CD14-positive monocyte (primary cell): Measurements from ENCODE around the gene TMEM117. TPM values are rescaled to one million over a fixed set of nuclear protein-coding genes. Genes with fewer than 3 reads are reported as not detected.

Experiments
- DNase-seq, 3 donors: peaks; one replicate each; pipeline ENCODE4 v3.0.0-alpha.2; 2011 to 2022
- H2AFZ ChIP-seq: 2 replicates; pipeline ENCODE4 v1.6.0; 2012; ENCODE audit warnings: mild to moderate bottlenecking, low read depth, low read length, inconsistent platforms; ENCODE audit not compliant: insufficient read depth, poor library complexity, severe bottlenecking
- H3K27ac ChIP-seq, 2 donors: 1 replicate in 1 of 2; 2 replicates in 1 of 2; pipeline ENCODE4 v1.5.1; 2012 to 2013; ENCODE audit warnings: low read length in 2 of 2, control low read depth in 1 of 2, inconsistent platforms in 1 of 2, low read depth in 1 of 2, mild to moderate bottlenecking in 1 of 2
- H3K27me3 ChIP-seq, 2 donors: one replicate each; pipeline versions ENCODE4 v1.6.0 to v1.6.1; 2011 to 2013; ENCODE audit warnings: low read length in 2 of 2; ENCODE audit not compliant: control insufficient read depth in 2 of 2, insufficient read depth in 2 of 2
- H3K36me3 ChIP-seq, 2 donors: replicated peaks in 1 of 2; 1 replicate in 1 of 2; 2 replicates in 1 of 2; pipeline versions ENCODE4 v1.5.1 to v1.6.1; 2012 to 2013; ENCODE audit warnings: low read length in 2 of 2, control low read depth in 1 of 2, inconsistent platforms in 1 of 2, mild to moderate bottlenecking in 1 of 2; ENCODE audit not compliant: insufficient read depth in 2 of 2, control insufficient read depth in 1 of 2
- H3K4me1 ChIP-seq, 2 donors: 1 replicate in 1 of 2; 2 replicates in 1 of 2; pipeline versions ENCODE4 v1.5.1 to v1.6.1; 2012 to 2013; ENCODE audit warnings: low read length in 2 of 2, control low read depth in 1 of 2, inconsistent platforms in 1 of 2, mild to moderate bottlenecking in 1 of 2, moderate library complexity in 1 of 2; ENCODE audit not compliant: insufficient read depth in 2 of 2, control insufficient read depth in 1 of 2
- H3K4me2 ChIP-seq: replicated peaks from 2 replicates; pipeline ENCODE3; 2012; ENCODE audit warnings: low read length, moderate library complexity, mild to moderate bottlenecking; ENCODE audit not compliant: poor library complexity, severe bottlenecking; ENCODE audit errors: extremely low read depth
- H3K4me3 ChIP-seq, 3 experiments: fragments of 200-600 bp in 1 of 3; sonication (generic) in 1 of 3; replicated peaks in 1 of 3; 1 replicate in 2 of 3; 2 replicates in 1 of 3; pipeline ENCODE4 v1.5.1; 2011 to 2013; ENCODE audit warnings: low read length in 3 of 3, mild to moderate bottlenecking in 3 of 3, control low read depth in 2 of 3, low read depth in 2 of 3, inconsistent platforms in 1 of 3, moderate library complexity in 1 of 3
- H3K79me2 ChIP-seq: 2 replicates; pipeline ENCODE4 v1.6.0; 2012; ENCODE audit warnings: mild to moderate bottlenecking, control low read depth, inconsistent platforms, low read length, moderate library complexity; ENCODE audit not compliant: insufficient read depth
- H3K9ac ChIP-seq: 2 replicates; pipeline ENCODE4 v1.6.0; 2017; ENCODE audit warnings: low read length, mild to moderate bottlenecking; ENCODE audit not compliant: insufficient read depth, poor library complexity, severe bottlenecking
- H3K9me3 ChIP-seq, 2 donors: replicated peaks in 1 of 2; 1 replicate in 1 of 2; 2 replicates in 1 of 2; pipeline versions ENCODE4 v1.5.1 to v1.6.1; 2012 to 2013; ENCODE audit warnings: low read length in 2 of 2, control low read depth in 1 of 2; ENCODE audit not compliant: control insufficient read depth in 1 of 2, insufficient read depth in 1 of 2
- H4K20me1 ChIP-seq: 2 replicates; pipeline ENCODE4 v1.6.0; 2012; ENCODE audit warnings: mild to moderate bottlenecking, low read length, control low read depth, moderate library complexity; ENCODE audit not compliant: insufficient read depth
- H3K27ac Mint-ChIP-seq, 7 donors: one replicate each; pipeline ENCODE4 v1.8.0; 2020; ENCODE audit warnings: mild to moderate bottlenecking in 7 of 7, mixed read lengths in 7 of 7, moderate library complexity in 6 of 7, inconsistent platforms in 2 of 7
- H3K27me3 Mint-ChIP-seq, 3 donors: one replicate each; pipeline ENCODE4 v1.8.0; 2021 to 2022; ENCODE audit warnings: low read depth in 3 of 3, mild to moderate bottlenecking in 3 of 3, mixed read lengths in 3 of 3, moderate library complexity in 3 of 3, inconsistent platforms in 1 of 3
- H3K36me3 Mint-ChIP-seq, 2 donors: one replicate each; pipeline ENCODE4 v1.8.0; 2020; ENCODE audit warnings: mixed read lengths in 2 of 2, inconsistent platforms in 1 of 2, mild to moderate bottlenecking in 1 of 2
- H3K4me1 Mint-ChIP-seq: one replicate; pipeline ENCODE4 v1.8.0; 2020; ENCODE audit warnings: mild to moderate bottlenecking, mixed read lengths
- H3K4me3 Mint-ChIP-seq, 2 donors: one replicate each; pipeline ENCODE4 v1.8.0; 2020; ENCODE audit warnings: mild to moderate bottlenecking in 2 of 2, mixed read lengths in 2 of 2, moderate library complexity in 1 of 2
- H3K9me3 Mint-ChIP-seq, 7 donors: one replicate each; pipeline ENCODE4 v1.8.0; 2020 to 2022; ENCODE audit warnings: mixed read lengths in 7 of 7, mild to moderate bottlenecking in 6 of 7, moderate library complexity in 6 of 7, inconsistent platforms in 2 of 7
- WGBS: methylation state at CpG from one replicate; pipeline ENCODE4 v1.1.5; 2013; ENCODE audit warnings: missing lambda C conversion rate; ENCODE audit not compliant: insufficient coverage; 5-methylcytosine and 5-hydroxymethylcytosine counted together
- intact Hi-C, 2 donors: fragments of 100-400 bp; cut with micrococcal nuclease; formaldehyde crosslinking; loops; one replicate each; pipeline versions ENCODE4 v1.15.0 to v1.15.1; 2023
- polyA plus RNA-seq, 3 donors: library from polyadenylated mRNA; depleted of rRNA in 1 of 3; unstranded in 2 of 3; stranded (reverse) in 1 of 3; fragments of 300-500 nt in 2 of 3; fragments of >200 nt in 1 of 3; fragmentation: Illumina TruSeq in 2 of 3; gene quantifications; 1 replicate in 2 of 3; 2 replicates in 1 of 3; pipeline ENCODE4 v1.2.3, GENCODE V29; 2012 to 2021
- TF ChIP-seq, protein P1 (sequence below): fragments of 200-600 bp; IDR thresholded peaks from one replicate; pipeline ENCODE4 v1.8.0; 2022; ENCODE audit warnings: antibody characterized with exemption, mild to moderate bottlenecking

Gene TMEM117
- polyA plus RNA-seq, 3 donors, result 0.11 to 0.42 TPM; not detected in 1

GRCh38 chr12:44357494-44357893 is 521.6 kb downstream of the TMEM117 start:
- Histone ChIP-seq H3K9me3 (peaks cover 0 to 5% of the 10 kb centered on the region in 2 donors), H3K4me1 (no peaks in the 10 kb centered on the region), H4K20me1 (no peaks in the 10 kb centered on the region), H3K27me3 (no peaks in the 10 kb centered on the region), H3K4me2 (no peak overlapping the region), H3K79me2 (no peaks in the 10 kb centered on the region), H3K4me3 (no peak overlapping the region), H3K27ac (no peak overlapping the region), H3K9ac (no peak overlapping the region), H3K36me3 (no peaks in the 10 kb centered on the region), H2AFZ (no peak overlapping the region)
- peaks cover 0 to 2% (median 0%) of the 10 kb centered on the region in 3 donors for H3K27me3 Mint-ChIP-seq
- no peaks in the 10 kb centered on the region for H3K36me3 Mint-ChIP-seq
- no peak overlapping the region for H3K4me3 Mint-ChIP-seq
- WGBS, result no CpG with 5 or more reads among the region's 2 CpGs
- intact Hi-C loops, result no loop called here
- H3K9me3 Mint-ChIP-seq, result peaks cover 0 to 6% (median 5%) of the 10 kb centered on the region in 7 donors
- no peak overlapping the region for H3K27ac Mint-ChIP-seq
- TF ChIP-seq, protein P1, sequence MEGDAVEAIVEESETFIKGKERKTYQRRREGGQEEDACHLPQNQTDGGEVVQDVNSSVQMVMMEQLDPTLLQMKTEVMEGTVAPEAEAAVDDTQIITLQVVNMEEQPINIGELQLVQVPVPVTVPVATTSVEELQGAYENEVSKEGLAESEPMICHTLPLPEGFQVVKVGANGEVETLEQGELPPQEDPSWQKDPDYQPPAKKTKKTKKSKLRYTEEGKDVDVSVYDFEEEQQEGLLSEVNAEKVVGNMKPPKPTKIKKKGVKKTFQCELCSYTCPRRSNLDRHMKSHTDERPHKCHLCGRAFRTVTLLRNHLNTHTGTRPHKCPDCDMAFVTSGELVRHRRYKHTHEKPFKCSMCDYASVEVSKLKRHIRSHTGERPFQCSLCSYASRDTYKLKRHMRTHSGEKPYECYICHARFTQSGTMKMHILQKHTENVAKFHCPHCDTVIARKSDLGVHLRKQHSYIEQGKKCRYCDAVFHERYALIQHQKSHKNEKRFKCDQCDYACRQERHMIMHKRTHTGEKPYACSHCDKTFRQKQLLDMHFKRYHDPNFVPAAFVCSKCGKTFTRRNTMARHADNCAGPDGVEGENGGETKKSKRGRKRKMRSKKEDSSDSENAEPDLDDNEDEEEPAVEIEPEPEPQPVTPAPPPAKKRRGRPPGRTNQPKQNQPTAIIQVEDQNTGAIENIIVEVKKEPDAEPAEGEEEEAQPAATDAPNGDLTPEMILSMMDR, result no peak
- no peaks in the 10 kb centered on the region for H3K4me1 Mint-ChIP-seq
- no peak for DNase-seq

DNA sequence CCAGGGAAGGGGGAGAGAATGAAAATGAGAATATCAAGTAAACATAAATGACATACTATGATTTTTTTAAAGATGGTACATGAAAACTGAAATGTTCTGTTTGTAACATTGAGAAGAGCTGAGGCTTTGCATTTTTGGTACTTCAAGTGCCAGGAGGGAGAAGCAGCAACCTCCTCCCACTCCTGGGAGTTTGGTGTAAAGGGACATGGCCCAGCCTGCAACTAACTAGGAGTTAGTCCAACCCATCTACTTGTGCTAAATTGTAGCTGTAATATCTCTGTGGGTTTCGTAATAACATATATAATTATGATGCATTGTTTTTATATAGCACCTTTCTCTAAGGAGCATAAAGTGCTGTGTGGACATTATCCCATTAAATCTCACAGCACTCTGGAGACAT is 522.8 kb downstream of the TMEM117 start:
- WGBS, result no CpG with 5 or more reads among the region's 1 CpG
- Histone ChIP-seq H3K9me3 (peaks cover 0 to 5% of the 10 kb centered on the region in 2 donors), H3K9ac (no peak overlapping the region), H3K27me3 (no peaks in the 10 kb centered on the region), H3K4me1 (no peaks in the 10 kb centered on the region), H3K36me3 (no peaks in the 10 kb centered on the region), H4K20me1 (no peaks in the 10 kb centered on the region), H3K4me2 (no peak overlapping the region), H2AFZ (no peak overlapping the region), H3K27ac (no peak overlapping the region), H3K79me2 (no peaks in the 10 kb centered on the region), H3K4me3 (no peak overlapping the region)
- Mint-ChIP-seq H3K27me3 (peaks cover 0 to 2% (median 0%) of the 10 kb centered on the region in 3 donors), H3K27ac (no peak overlapping the region), H3K36me3 (no peaks in the 10 kb centered on the region), H3K4me1 (no peaks in the 10 kb centered on the region), H3K4me3 (no peak overlapping the region), H3K9me3 (peaks cover 0 to 7% (median 5%) of the 10 kb centered on the region in 7 donors)
- DNase-seq, result no peak
- TF ChIP-seq, protein P1, result no peak
- intact Hi-C loops, result no loop called here
